Femur (tissue), 1 donor: ENCODE results near the gene KDM5B.

Experiments
- DNase-seq: peaks from one replicate; pipeline ENCODE4 v3.0.0-alpha.2; 2017

The KDM5B gene

DNA sequence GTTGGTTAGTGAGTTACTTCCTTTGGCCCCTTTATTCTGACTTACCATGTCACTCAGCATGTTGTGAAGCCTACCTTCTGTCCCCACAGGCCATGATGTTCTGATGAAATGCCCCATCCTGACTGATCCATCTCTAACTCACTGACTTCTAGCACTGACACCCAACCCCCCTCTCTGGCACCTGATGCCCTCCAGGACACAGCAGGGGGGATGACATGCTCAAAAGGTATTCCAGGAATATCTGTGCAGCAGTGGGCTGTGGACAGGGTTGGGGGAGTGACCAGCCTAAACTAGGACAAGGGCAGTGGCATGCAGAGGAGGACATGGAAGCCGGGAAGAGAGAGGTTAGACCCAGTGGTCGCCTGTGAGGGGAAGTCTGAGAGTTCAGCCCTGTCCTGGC lies 123.5 kb downstream of the KDM5B start:
- DNase-seq, result no peak

DNA sequence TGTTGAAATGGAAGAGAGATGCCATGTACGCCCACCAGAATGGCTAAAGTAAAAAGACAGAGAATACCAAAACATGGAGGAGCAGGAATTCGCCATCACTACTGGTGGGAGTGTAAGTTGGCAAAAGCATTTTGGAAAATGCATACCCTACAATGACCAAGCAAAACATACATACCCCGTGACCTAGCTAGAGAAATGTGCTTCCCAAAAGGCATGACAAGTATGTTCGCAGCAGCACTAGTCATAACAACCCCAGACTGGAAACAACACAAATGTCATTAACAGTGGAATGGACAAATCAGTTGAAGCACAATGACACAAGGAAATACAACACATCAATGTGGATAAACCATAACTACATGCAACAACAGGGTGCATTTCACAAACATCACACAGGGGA lies 125.2 kb downstream of the KDM5B start:
- DNase-seq, result no peak

DNA sequence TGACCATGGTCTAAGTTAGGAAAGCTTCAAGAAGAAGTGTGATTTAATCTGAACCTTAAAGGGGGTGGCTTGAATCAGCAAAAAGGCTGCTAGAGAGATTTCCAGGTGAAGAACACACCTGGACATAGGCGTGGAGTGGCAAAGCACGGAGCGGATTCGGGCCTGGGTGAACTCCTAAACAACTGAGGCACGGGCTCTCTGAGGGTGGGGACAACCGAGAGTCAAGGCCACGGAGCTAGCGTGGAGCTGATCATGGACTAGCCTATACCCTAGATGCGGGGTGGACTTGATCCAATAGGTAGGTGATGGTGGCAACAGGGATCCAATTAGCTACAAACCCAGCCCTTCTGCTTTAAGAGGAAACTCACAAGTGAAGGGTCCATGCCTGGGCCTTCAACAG lies 125.7 kb downstream of the KDM5B start:
- DNase-seq, result no peak

- no peak for DNase-seq
Measured at GRCh38 chr1:202681736-202682420, 126.3 kb downstream of the KDM5B start.

DNA sequence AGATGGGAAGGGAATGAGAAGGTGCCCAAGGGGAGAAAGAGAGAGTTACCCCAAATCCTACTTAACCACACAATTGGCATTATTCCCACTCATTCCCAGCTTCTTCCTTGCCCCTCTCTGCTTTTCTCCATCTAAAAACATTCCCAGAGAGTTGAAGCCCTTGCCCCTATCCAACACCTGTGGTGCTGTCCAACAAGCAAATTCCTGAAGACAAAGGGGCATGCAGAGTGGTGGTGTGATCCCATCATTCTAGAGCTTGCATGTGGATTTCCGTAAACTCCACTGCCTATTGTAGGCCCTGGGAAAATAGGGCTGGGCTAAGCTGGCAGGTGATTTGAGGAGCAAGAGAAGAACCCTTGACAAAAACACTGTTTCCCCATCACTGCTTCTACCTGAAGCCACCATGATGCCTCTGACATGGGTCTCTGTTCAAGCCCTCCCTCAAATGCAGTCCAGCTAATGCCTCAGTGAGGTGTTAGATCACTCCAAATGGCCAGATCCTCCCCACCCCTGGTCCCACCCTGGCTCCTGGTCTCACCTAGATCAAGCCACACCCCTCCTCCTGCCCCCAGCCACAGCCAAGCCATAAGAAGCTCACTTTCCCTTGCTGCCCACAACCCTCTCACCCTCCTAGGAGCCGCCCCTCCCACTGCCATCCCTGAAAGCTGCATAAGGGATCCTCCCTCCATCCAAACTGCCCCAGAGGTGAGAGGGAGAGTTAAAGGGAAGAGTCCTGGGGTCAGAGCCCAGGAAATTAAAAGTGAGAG lies 127.5 kb downstream of the KDM5B start:
- DNase-seq, result no peak

GRCh38 chr1:202679406-202680177 lies 128.6 kb downstream of the KDM5B start:
- DNase-seq, result no peak

GRCh38 chr1:202677433-202677832 lies 130.8 kb downstream of the KDM5B start:
- no peak for DNase-seq
